ENCODE results near the gene CACNA1F.

The CACNA1F gene

DNA sequence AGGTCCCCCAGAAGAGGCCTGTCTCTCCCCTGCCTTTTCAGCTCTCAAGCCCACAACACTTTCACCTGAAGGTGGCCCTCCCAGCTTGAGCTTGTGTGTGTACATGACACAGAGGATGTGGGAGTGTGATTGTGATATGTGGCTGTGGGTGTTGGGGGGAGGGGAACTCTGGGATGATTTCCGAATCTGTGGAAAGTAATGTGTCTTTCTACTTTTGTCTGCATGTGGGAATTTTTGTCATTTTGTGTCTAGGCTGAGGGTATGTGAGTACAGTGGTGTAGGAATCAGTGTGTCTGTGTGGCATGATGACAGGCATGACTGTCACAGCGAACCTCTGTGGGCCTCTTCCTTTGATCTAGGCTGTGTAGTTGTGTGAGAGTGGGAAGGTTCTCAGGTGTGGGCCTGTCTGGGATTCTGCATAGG is 39.6 kb downstream of the CACNA1F start:
- no peak for DNase-seq (ENCODE audit: low spot score)

DNA sequence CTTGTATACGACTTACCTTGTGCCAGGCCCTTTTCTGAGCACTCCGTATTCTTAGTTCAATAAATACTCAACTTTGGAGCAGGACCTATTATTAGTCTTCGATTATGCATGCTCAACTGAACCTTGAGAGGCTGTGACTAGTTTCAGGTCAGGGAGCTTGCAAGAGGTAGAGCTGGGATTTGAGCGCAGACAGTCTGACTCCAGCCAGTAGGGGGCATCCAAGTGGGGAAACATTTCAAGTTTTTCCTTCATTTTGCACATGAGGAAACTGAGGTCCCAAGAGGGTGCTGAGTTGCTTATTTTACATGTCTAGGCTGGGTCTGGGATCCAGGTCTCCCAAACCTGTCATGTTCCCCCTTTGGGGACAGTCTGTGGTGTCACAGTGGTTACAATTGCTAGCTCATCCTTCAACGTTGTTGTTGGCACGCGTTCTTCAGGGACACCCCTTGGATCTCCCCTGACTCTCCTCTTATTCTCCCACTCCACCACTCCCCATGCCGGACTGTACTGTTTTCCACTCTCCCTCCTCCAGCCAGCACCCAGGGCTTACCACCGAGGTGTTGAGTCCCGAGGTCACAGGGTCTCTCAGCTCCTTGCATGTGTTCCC is 40.3 kb downstream of the CACNA1F start:
- no peak overlapping the region for H3K27ac ChIP-seq
- no peak for DNase-seq (ENCODE audit: low spot score)
- TF ChIP-seq, protein P1, sequence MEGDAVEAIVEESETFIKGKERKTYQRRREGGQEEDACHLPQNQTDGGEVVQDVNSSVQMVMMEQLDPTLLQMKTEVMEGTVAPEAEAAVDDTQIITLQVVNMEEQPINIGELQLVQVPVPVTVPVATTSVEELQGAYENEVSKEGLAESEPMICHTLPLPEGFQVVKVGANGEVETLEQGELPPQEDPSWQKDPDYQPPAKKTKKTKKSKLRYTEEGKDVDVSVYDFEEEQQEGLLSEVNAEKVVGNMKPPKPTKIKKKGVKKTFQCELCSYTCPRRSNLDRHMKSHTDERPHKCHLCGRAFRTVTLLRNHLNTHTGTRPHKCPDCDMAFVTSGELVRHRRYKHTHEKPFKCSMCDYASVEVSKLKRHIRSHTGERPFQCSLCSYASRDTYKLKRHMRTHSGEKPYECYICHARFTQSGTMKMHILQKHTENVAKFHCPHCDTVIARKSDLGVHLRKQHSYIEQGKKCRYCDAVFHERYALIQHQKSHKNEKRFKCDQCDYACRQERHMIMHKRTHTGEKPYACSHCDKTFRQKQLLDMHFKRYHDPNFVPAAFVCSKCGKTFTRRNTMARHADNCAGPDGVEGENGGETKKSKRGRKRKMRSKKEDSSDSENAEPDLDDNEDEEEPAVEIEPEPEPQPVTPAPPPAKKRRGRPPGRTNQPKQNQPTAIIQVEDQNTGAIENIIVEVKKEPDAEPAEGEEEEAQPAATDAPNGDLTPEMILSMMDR (IDR thresholded peaks at IDR 0.05): no peak
- no peak overlapping the region for H3K4me3 ChIP-seq

More for the DNA sequence above, 39.6 kb downstream of the CACNA1F start:
- Histone ChIP-seq H3K4me3 (no peak overlapping the region), H3K27ac (no peak overlapping the region)
- TF ChIP-seq, protein P1 (IDR thresholded peaks at IDR 0.05): no peak

DNA sequence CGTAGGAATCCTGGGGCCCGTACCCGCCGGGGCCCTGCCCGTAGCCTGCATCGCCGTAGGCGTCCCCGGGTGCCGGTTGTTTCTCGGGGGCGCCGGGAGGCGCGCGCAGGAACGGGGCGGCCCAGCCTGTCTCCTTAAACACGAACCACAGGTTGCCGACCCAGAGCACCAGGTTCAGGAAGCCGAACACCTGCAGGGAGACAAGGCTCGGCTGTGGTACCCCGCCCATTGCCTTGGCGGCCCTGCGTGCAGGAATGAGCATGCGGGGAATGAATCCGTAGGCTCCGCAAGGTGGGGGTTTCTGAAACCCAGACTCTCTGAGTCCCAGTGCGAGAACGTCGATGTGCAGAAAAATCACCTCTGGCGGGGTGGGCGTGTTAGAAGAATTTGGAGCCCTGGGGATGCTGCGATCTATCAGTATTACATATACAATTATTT is 41.5 kb downstream of the CACNA1F start:
- Histone ChIP-seq H3K4me3 (peak overlapping the region; percentile 80), H3K27ac (peak overlapping the region; percentile 68 to 95)
- TF ChIP-seq, protein P1 (IDR thresholded peaks at IDR 0.05): no peak
- no peak for DNase-seq (ENCODE audit: low spot score)

DNA sequence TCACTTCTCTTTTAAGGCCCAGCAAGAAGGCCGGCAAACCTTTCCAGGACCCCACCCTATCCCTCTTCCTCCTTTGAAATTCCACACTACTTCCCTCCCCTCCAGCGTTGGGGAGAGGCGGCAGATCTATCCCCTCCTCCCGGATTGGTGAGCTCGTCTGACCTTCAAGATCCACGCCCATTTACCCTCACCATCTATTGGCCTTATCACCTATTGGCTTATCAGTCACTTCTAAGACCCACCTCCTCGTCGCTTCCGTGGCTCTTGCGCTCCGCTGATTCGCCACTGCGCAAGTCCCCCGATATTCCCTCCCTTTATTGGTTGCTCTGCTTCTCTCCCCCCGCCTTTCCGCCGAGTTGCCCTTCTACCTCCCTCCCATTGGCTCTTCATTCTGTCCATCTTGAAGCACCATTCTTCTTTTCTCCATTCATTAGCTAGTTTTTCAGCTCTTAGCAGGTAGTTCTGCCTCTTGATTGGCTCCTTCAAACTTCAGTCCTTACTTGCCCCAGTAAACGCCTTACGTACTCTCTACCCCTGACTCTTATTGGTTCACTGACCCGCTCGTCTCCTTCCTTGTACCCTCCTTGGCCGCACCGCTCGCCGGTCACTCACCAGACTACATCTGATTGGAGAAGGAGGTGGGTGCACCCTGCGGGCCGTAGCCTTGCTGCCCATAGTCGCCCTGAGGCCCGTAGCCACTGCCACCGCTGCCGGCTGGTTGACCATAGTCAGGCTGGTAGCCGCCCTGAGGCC is 42.1 kb downstream of the CACNA1F start:
- TF ChIP-seq, protein P1 (IDR thresholded peaks at IDR 0.05): no peak
- Histone ChIP-seq H3K27ac (peak overlapping the region; percentile 68 to 95), H3K4me3 (peak overlapping the region; percentile 80)
- DNase-seq (ENCODE audit: low spot score): peak; percentile 95

DNA sequence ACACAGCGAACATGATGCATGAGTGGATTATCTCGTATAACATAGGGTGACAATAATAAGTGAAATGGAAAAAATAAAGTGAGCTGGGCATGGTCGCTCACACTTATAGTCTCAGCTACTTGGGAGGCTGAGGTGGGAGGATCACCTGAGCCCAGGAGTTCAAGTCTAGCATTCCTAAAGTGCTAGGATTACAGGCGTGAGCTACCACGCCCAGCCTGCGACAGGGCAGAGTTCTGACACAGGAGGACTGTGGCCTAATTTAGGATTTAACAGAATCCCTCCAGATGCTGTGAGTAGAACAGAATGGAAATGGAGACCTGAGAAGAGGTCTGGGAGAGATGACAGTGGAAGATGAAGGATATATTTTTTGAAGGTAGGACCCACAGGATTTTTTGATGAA is 43.5 kb downstream of the CACNA1F start:
- no peak for DNase-seq (ENCODE audit: low spot score)
- Histone ChIP-seq H3K27ac (peak overlapping the region in 1 of 2 donors; percentile 91), H3K4me3 (peak overlapping the region; percentile 69)
- TF ChIP-seq, protein P1 (IDR thresholded peaks at IDR 0.05): no peak

DNA sequence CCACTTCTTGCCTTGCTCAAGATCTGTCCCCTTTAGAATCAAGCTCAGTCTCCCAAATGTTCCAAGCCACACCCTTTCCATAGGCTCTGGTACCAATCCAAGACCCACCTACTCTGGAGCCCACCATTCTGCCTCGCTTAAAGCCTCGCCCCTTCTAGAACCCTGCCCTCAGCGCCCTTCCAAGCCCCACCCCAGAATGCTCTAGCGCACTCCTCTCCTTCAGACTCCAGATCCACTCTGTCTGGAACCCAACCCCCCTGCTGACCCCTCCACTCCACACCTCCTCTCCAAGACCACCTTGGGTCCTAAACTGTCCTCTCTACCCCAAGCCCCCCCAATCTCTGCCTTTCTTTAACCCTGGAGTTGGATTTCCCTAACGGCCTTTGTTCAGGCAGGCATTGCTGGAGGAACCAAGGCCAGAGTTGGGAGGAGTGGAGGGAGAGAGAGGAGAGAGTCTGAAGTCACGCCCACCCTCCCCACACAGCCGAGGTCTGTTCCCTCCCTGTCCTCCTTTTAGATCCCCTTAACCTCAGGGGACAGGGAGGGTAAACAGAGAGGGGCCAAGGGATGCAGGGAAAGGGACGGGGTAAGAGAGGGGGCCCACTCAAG is 44.6 kb downstream of the CACNA1F start:
- no peak for DNase-seq (ENCODE audit: low spot score)
- Histone ChIP-seq H3K27ac (peak overlapping the region in 1 of 2 donors; percentile 32), H3K4me3 (no peak overlapping the region)
- TF ChIP-seq, protein P1 (IDR thresholded peaks at IDR 0.05): no peak

Data from coronary artery (tissue), 2 donors.